ENCODE measurements around the gene PTH1R.

Gene PTH1R

DNA sequence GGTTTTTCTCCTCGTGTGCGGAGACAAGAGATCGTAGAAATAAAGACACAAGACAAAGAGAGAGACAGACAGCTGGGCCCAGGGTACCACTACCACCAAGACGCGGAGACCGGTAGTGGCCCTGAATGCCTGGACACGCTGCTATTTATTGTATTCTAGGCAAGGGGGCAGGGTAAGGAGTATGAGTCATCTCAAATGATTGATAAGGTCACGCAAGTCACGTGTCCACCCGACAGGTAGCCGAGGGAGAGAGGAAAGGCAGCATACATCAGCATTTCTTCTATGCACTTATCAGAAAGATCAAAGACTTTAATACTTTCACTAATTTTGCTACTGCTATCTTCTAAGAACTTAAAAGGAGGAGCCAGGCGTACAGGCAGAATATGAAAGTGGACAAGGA, 42.5 kb upstream of the PTH1R start:
- no peak for TF ChIP-seq HDGF (IDR thresholded peaks at IDR 0.05; ENCODE audit: borderline replicate concordance)
- no peak for TF ChIP-seq BHLHE40 (IDR thresholded peaks at IDR 0.05; ENCODE audit: borderline replicate concordance)
- ChIA-PET POLR2A (no interaction called here), CTCF (interaction anchor here (0.6 kb wide), 1 partner anchor 161 kb away, joined by 3 read pairs; no protein-coding TSS in a partner anchor)
- DNase-seq (ENCODE audit: extremely low spot score), result no peak

DNA sequence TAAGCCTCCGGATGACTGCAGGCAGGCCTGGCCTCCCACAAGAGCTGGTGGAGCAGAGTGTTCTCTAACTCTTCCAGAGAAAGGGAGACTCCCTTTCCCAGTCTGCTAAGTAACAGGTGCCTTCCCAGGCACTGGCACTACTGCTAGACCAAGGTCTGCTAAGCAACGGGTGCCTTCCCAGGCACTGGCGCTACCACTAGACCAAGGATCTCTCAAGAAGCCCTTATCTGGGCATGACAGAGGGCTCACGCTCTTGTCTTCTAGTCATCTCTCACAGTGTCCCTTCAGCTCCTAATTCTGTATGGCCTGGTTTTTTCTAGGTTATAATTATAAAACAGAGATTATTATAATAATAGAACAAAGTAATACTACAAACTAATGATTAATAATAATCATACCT, 42.0 kb upstream of the PTH1R start:
- ChIA-PET POLR2A (no interaction called here), CTCF (interaction anchor here (0.6 kb wide), 1 partner anchor 161 kb away, joined by 3 read pairs; no protein-coding TSS in a partner anchor)
- DNase-seq (ENCODE audit: extremely low spot score), result no peak
- TF ChIP-seq, protein P1, sequence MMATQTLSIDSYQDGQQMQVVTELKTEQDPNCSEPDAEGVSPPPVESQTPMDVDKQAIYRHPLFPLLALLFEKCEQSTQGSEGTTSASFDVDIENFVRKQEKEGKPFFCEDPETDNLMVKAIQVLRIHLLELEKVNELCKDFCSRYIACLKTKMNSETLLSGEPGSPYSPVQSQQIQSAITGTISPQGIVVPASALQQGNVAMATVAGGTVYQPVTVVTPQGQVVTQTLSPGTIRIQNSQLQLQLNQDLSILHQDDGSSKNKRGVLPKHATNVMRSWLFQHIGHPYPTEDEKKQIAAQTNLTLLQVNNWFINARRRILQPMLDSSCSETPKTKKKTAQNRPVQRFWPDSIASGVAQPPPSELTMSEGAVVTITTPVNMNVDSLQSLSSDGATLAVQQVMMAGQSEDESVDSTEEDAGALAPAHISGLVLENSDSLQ (IDR thresholded peaks at IDR 0.05), result no peak
- TF ChIP-seq ARNT (IDR thresholded peaks at IDR 0.05) (no peak), CTBP1 (IDR thresholded peaks at IDR 0.05; ENCODE audit: borderline replicate concordance) (no peak)

DNA sequence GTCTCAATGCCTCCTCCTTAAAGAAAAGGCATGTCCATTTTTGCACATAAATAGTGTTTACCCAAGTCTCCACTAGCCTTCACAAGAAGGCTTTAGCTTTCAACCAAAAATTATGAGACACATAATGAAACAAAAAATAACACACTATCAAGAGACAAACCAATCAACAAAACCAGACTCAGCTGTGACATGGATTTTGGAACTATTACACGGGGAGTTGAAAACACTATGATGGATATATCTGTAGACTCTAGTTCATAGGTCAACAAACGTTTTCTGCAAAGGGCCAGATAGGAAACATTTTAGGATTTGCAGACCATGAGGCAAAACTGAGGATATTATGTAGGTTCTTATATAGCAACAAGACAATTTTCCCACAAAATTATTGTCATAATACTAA, 39.2 kb upstream of the PTH1R start:
- ChIA-PET POLR2A (no interaction called here), CTCF (no interaction called here)
- DNase-seq (ENCODE audit: extremely low spot score), result no peak
- no peak for TF ChIP-seq BHLHE40 (IDR thresholded peaks at IDR 0.05; ENCODE audit: borderline replicate concordance)
- TF ChIP-seq L3MBTL2 (conservative IDR thresholded peaks at IDR 0.05), result no peak
- no peak for TF ChIP-seq FOXM1 (IDR thresholded peaks at IDR 0.05; ENCODE audit: borderline replicate concordance)
- no peak for TF ChIP-seq NFRKB (IDR thresholded peaks at IDR 0.05)
- no peak for TF ChIP-seq LEF1 (IDR thresholded peaks at IDR 0.05; ENCODE audit: borderline replicate concordance)
- no peak for TF ChIP-seq ARNT (IDR thresholded peaks at IDR 0.05)
- TF ChIP-seq HDGF (IDR thresholded peaks at IDR 0.05; ENCODE audit: borderline replicate concordance), result no peak
- TF ChIP-seq FOXA1 (IDR thresholded peaks at IDR 0.05), result no peak
- TF ChIP-seq FOXK2 (IDR thresholded peaks at IDR 0.05), result no peak

DNA sequence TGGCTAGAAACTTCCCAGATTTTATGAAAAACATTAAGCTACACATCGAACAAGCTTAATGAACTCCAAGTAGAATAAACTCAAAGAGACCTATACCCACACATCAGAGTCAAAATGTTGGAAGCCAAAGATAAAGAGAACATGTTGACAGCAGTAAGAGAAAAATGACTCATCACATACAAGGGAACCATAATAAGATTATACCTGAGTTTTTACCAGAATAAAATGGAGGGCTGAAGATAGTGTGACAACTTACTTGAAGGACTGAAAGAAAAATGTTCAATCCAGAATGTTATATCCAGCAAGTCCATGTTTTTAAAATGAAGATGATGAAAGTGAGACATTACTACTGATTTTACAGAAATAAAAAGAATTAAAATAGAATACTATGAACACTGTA, 37.0 kb upstream of the PTH1R start:
- ChIA-PET POLR2A (no interaction called here), CTCF (no interaction called here)
- TF ChIP-seq L3MBTL2 (conservative IDR thresholded peaks at IDR 0.05), result no peak
- no peak for TF ChIP-seq TARDBP (IDR thresholded peaks at IDR 0.05)
- no peak for TF ChIP-seq ARNT (IDR thresholded peaks at IDR 0.05)
- TF ChIP-seq FOXA1 (IDR thresholded peaks at IDR 0.05), result no peak
- TF ChIP-seq HDGF (IDR thresholded peaks at IDR 0.05; ENCODE audit: borderline replicate concordance), result no peak
- TF ChIP-seq NFRKB (IDR thresholded peaks at IDR 0.05), result no peak
- TF ChIP-seq ZNF384 (IDR thresholded peaks at IDR 0.05), result no peak
- no peak for TF ChIP-seq FOXM1 (IDR thresholded peaks at IDR 0.05; ENCODE audit: borderline replicate concordance)
- TF ChIP-seq FOXK2 (IDR thresholded peaks at IDR 0.05), result no peak
- no peak for TF ChIP-seq ELF4 (IDR thresholded peaks at IDR 0.05)
- no peak for TF ChIP-seq LEF1 (IDR thresholded peaks at IDR 0.05; ENCODE audit: borderline replicate concordance)
- TF ChIP-seq SP1 (IDR thresholded peaks at IDR 0.05), result no peak
- no peak for TF ChIP-seq SUZ12 (IDR thresholded peaks at IDR 0.05)
- no peak for TF ChIP-seq BHLHE40 (IDR thresholded peaks at IDR 0.05; ENCODE audit: borderline replicate concordance)
- TF ChIP-seq CTBP1 (IDR thresholded peaks at IDR 0.05; ENCODE audit: borderline replicate concordance), result no peak
- TF ChIP-seq, protein P1 (IDR thresholded peaks at IDR 0.05), result no peak
- no peak for DNase-seq (ENCODE audit: extremely low spot score)

DNA sequence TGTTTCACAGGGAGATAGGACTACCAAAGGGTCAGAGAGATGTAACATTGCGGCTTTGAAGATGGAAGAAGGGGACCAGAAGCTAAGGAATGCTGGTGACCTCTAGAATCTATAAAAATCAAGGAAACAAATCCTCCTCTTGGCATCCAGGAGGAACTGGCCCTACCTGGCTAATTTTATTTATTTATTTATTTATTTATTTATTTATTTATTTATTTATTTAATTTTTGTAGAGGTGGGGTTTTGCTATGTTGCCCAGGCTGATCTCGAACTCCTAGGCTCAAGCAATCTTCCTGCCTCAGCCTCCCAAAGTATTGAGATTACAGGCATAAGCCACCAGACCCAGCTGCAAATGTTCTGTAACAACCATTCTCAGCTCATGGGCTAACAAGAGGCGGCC, 34.0 kb upstream of the PTH1R start:
- DNase-seq (ENCODE audit: extremely low spot score), result no peak
- CTCF ChIA-PET, result no interaction called here
- TF ChIP-seq HDGF (IDR thresholded peaks at IDR 0.05; ENCODE audit: borderline replicate concordance), result no peak
- no peak for TF ChIP-seq NFRKB (IDR thresholded peaks at IDR 0.05)
- TF ChIP-seq ARNT (IDR thresholded peaks at IDR 0.05), result no peak
- no peak for TF ChIP-seq FOXM1 (IDR thresholded peaks at IDR 0.05; ENCODE audit: borderline replicate concordance)
- TF ChIP-seq FOXA1 (IDR thresholded peaks at IDR 0.05), result no peak
- no peak for TF ChIP-seq FOXK2 (IDR thresholded peaks at IDR 0.05)
- no peak for TF ChIP-seq LEF1 (IDR thresholded peaks at IDR 0.05; ENCODE audit: borderline replicate concordance)
- TF ChIP-seq CTBP1 (IDR thresholded peaks at IDR 0.05; ENCODE audit: borderline replicate concordance), result no peak
- no peak for TF ChIP-seq BHLHE40 (IDR thresholded peaks at IDR 0.05; ENCODE audit: borderline replicate concordance)
- no peak for TF ChIP-seq SP1 (IDR thresholded peaks at IDR 0.05)
- TF ChIP-seq, protein P1 (IDR thresholded peaks at IDR 0.05), result no peak
- TF ChIP-seq ZNF384 (IDR thresholded peaks at IDR 0.05), result no peak
- no peak for TF ChIP-seq TARDBP (IDR thresholded peaks at IDR 0.05)
- no peak for TF ChIP-seq ELF4 (IDR thresholded peaks at IDR 0.05)
- TF ChIP-seq L3MBTL2 (conservative IDR thresholded peaks at IDR 0.05), result no peak
- TF ChIP-seq SUZ12 (IDR thresholded peaks at IDR 0.05), result no peak
- POLR2A ChIA-PET, result no interaction called here

DNA sequence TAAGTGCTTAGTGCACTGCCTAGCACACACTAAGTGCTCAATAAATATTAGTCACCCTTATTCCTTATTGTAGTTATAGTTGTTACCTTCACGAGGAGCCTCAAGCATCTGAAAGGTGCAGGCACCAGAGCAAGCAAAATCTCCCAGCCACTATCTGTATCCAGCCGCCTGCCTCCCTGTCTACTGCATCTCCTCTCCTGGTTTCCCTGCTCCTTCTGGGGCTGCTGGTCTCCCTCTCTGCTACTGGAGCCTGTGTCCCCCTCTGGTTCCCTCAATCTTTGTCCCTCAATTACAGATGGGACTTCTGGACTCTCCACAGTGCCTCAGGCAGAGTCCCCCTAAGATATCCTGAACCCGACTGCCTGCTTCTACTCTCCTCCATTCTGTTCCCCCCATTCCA, 33.1 kb upstream of the PTH1R start:
- POLR2A ChIA-PET, result no interaction called here
- CTCF ChIA-PET, result no interaction called here
- no peak for DNase-seq (ENCODE audit: extremely low spot score)
- TF ChIP-seq SUZ12 (IDR thresholded peaks at IDR 0.05) (no peak), FOXM1 (IDR thresholded peaks at IDR 0.05; ENCODE audit: borderline replicate concordance) (no peak), L3MBTL2 (conservative IDR thresholded peaks at IDR 0.05) (no peak), FOXA1 (IDR thresholded peaks at IDR 0.05) (no peak), SP1 (IDR thresholded peaks at IDR 0.05) (no peak), BHLHE40 (IDR thresholded peaks at IDR 0.05; ENCODE audit: borderline replicate concordance) (no peak), CTBP1 (IDR thresholded peaks at IDR 0.05; ENCODE audit: borderline replicate concordance) (no peak), ARNT (IDR thresholded peaks at IDR 0.05) (no peak), ZNF384 (IDR thresholded peaks at IDR 0.05) (no peak), LEF1 (IDR thresholded peaks at IDR 0.05; ENCODE audit: borderline replicate concordance) (no peak), FOXK2 (IDR thresholded peaks at IDR 0.05) (no peak), ELF4 (IDR thresholded peaks at IDR 0.05) (no peak), TARDBP (IDR thresholded peaks at IDR 0.05) (no peak), NFRKB (IDR thresholded peaks at IDR 0.05) (no peak), HDGF (IDR thresholded peaks at IDR 0.05; ENCODE audit: borderline replicate concordance) (no peak)
- TF ChIP-seq, protein P1 (IDR thresholded peaks at IDR 0.05), result no peak
